Measurements from ENCODE around the gene ITGB4.
A peak's percentile ranks its signal among the peaks of the same experiment; 100 is the strongest.

Gene ITGB4

GRCh38 chr17:75720656-75721462, at the start of gene ITGB4:
TSS of gene ITGB4 (plus strand) at chr17:75721459. CDS start at chr17:75724704, 3,245 bp downstream.
- DNase-seq = peak; percentile 89

DNA sequence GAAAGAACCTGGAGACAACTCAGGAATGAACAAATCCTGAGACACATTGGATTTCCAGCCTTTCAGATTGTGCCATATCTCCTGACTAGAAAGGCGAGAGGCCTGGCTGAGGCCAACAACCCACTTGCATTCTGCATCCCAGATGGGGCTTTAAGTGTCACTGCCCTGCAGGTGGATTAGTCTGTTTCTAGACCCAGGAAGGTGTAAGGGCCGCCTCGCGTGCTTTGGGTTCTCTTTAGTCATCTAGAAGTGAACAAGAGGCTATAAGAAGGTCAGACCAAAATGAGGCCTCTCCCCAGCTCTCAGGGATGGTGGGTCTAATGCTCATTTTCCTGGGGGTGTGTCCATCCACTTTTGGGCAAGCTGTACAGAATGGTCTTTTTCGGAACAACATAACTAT, 49.2 kb upstream of the ITGB4 start:
- no peak for DNase-seq

DNA sequence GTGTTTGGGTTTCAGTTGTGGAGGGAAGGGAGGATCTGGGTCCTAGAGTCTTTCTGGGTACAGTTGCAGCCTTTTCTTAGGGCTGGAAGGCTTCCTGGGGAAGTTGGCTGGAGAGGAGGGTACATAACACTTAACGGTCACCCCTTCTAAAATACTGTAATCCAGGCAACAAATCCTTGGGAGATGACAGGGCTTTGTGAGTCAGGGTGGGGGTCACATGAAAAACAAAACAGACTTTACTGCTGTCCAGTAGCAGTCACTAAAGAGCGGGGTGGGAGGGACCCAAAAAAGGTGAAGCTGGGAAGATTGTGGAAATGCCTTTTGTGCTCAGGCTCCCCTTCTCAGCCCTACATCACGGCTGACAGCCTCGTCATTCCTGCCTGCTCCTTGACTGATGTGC, 47.8 kb upstream of the ITGB4 start:
- DNase-seq = no peak

- no peak for DNase-seq
Observed at GRCh38 chr17:75676461-75676860, 44.8 kb upstream of the ITGB4 start.

DNA sequence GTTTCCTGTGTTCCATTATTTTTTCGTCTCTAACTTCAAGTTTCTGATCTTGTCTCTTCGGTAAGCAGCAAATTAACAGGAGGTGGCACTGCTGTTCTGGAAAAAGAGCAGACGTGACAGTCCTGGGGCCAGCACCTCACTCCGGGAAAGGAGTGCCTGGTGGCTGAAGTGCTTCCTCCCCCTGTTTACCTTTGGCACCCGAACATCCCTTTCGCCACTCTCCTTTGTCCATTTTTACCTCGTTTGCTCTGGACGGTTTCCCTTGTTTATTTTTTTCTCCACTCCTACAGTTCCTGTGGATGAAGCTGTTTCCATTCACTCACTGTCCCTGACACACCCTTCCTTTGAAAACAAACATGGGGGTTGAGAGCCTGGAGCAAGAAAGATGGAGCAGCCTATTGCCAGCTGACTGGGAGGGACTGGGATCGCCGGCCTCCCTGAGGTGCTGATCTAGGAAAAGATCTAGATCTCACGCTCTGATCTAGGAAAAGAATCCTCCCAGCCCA, 41.5 kb upstream of the ITGB4 start:
- no peak for DNase-seq

DNA sequence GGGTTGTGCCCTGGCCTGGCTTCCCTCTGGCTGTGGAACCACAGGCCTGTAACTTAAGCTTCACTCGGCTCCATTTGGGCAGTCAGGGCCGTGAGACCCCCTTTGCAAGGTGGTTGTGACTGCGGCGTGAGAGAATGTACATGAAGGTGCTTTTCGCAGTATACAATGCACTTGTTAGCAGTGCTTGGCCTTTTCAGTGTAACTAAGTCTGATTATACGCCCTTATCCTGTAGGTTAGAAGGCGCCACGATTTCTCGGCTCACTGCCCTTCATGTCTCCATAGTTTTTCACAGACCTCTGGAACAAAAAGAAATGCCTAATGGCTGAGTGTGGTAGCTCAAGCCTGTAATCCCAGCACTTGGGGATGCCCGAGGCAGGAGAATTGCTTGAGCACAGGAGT, 40.8 kb upstream of the ITGB4 start:
- no peak for DNase-seq

GRCh38 chr17:75681289-75681688, 40.0 kb upstream of the ITGB4 start:
- no peak for DNase-seq

GRCh38 chr17:75683583-75683982, 37.7 kb upstream of the ITGB4 start:
- no peak for DNase-seq

DNA sequence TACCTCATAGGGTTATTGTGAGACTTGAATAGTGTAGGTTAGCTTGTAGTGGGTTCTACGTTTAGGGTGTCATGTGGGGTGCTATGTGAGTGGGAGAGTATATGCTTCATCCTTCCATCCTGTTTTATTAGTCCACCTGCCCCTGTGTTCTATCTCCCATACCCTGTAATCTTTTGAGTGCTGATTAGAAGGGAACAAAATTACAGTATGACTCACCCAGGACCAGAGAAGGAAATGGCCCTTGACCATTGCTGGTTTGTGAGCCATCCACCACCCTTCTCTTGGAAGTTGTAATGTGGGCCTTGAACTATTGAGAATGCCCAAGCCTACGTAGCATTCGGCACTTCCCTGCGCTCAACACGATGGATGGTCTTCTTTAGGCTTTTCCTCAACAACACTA, 37.0 kb upstream of the ITGB4 start:
- DNase-seq = no peak

DNA sequence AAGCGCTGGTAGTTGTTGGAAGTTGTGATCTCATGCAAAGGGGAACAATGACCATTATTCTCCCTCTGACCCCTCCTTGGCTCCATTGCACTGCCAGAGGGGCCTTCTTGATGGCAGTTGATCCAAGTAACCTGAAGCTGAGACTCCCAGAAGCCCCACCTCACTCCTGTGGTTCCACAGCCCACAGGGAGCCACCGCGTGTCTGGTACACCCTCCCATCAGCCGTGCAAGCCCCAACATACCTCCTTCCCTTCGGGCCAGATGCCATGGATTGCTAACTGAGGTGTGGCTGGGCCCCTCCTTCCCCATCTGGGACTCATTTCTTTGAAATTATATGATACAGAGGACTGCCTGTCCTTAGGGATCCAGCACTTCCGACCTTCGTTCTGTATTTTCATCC, 36.3 kb upstream of the ITGB4 start:
- DNase-seq = no peak

DNA sequence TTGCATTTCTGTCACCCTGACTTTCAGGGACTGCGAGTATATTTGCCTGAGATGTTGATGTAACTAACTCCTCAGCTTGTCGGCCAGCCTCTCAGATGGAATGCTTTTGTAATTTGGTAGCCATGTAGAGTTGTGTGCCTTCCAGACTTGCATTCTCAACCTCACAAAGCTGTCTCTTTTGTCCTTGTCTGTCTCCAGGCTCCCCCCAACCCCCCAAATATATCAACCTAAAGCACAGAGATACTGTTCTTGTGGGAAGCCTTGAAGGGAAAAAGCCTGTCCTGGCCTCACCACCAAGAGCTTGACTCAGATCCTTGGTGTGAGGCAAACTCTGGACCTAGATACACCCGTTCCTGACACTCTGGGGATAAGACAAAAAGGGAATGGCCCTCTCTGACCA, 35.8 kb upstream of the ITGB4 start:
- no peak for DNase-seq

- no peak for DNase-seq
Observed at GRCh38 chr17:75688209-75688825, 32.9 kb upstream of the ITGB4 start.

DNA sequence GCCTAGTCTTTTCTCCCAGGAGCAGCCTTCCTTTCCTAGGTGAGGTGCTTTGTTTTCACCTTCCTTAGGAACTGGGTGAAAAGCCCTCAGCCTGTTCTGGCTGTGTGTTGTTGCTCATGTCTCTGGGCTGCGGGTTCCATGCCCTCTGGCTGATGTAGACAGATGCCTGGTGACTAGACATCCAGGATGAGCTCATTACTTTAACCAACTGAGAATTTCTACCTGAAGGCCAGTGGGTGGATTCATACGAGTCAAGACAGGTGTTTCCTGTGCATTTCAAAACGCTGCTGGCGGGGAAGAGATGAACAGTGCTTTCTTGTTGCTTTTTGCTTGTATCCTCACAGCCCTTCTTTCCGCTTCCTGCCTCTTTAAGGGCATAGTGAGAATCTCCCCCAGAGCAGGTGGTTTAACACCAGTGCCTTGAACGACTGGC, 31.8 kb upstream of the ITGB4 start:
- DNase-seq = no peak

DNA sequence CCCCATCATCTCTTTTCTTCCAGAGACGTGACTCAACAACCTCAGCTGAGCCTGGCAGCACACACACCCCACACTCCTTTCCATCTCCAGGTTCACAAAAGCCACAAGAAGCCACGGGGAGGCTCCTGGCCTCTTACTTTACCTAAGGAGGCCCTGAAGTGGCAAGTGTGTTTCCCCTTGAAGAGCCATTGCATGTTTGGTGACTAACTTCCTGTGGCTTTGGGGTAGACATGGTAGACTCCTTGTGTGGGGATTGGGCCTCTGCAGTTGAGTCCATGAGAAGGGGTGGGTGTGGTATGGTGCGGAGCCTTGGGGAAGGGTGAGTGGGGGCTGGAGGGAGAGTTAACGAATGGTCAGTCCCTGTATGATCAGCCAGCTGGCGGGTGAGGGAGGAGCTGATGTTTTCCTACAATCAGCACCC, 29.9 kb upstream of the ITGB4 start:
- no peak for DNase-seq

GRCh38 chr17:75691801-75692626, 29.2 kb upstream of the ITGB4 start:
- no peak for DNase-seq

DNA sequence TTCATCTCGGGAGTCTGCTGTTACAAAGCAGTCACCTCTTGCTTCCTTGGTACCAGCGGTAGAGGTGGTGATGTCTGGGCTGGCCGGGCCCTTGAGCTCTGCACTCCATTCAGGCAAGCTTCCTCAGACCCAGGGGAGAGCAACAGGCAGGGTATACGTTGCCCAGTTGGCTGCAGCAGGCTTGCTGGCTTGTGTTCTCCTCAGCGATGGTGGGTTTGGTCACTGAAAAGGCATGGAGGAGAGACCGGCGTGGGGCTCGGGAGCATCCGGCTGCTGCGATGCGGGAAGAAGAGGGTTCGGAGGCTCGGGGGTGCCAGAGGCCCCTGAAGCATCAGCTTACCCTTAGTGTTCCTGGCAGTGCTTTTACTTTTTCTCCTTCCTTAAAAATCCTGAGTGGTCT, 28.3 kb upstream of the ITGB4 start:
- DNase-seq = no peak

DNA sequence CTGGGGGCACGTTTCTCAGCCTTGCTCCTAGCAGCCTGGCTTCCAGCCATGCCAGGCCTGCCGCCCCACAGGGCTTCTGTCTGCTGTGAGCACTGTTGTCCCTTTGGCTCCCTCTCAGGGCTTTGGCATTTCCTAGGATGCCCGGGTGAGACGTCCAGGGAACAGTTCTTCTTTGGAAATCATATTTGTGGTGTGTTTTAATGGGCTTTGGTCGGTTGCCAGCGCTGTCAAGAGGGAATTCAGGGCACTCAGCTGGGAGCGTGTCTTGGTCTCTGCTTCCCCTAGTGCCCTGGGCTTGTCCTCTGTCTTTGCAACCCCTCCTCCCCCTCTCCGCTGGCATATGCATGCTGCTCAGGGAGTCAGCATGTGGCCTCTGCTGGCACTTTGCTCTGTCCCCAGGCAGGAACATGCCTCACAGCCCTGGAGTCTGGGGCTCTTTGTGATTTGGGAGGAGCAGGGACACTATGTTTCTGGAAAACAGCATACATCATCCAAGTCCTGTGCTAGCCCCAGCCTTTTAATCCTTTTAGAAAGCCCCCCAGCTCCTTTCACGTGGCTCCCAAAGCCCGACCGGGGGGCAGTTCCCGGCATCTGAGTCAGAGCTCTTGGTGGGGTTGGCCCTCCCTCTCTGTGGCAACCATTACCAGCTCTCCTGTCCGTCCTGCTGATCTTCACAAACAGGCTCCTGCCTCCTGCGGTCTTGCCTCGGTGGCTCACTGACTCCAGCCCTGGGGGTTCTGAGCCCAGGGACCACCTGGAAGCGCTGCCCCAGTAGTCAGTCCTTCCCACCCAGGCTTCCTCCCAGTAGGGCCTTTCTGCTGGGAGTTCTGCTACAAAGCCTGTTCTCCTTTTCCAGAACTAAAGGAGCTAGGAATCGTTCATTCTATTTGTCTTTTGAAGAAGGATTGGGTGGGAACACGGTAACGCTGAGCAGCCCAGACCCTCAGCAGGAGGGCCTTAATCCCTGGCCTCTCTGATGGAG, 27.5 kb upstream of the ITGB4 start:
- DNase-seq = no peak

GRCh38 chr17:75694536-75694935, 26.7 kb upstream of the ITGB4 start:
- DNase-seq = no peak

- DNase-seq = no peak
Observed at GRCh38 chr17:75695141-75695829, 26.0 kb upstream of the ITGB4 start.

- DNase-seq = no peak
Observed at GRCh38 chr17:75695830-75696271, 25.4 kb upstream of the ITGB4 start.

- no peak for DNase-seq
Observed at GRCh38 chr17:75697651-75698291, 23.5 kb upstream of the ITGB4 start.
